ENCODE data around the gene EFCAB11. TPM values are rescaled to one million over a fixed set of nuclear protein-coding genes. Genes with fewer than 3 reads are reported as not detected.

The EFCAB11 gene
- total RNA-seq, 1 donor from 2014 or later, result not detected

GRCh38 chr14:89983375-89983774 is 28.8 kb upstream of the EFCAB11 start:
- no peak for TF ChIP-seq CTCF (IDR thresholded peaks at IDR 0.05)
- peaks cover 29 to 52% of the 10 kb centered on the region in 2 donors for H3K36me3 ChIP-seq
- no peak for DNase-seq (ENCODE audit: low spot score in 2 of 2)
- H3K27me3 ChIP-seq, result no peaks in the 10 kb centered on the region
- H3K4me3 ChIP-seq, result no peak overlapping the region
- no peaks in the 10 kb centered on the region for H3K9me3 ChIP-seq
- no peaks in the 10 kb centered on the region for H3K4me1 ChIP-seq
- intact Hi-C loops (cut with DNase I), result no loop called here
- H3K27ac ChIP-seq, result no peak overlapping the region

- TF ChIP-seq CTCF (IDR thresholded peaks at IDR 0.05), result no peak
- H3K36me3 ChIP-seq, result peaks cover 28 to 45% of the 10 kb centered on the region in 2 donors
- intact Hi-C loops (cut with DNase I), result no loop called here
These were observed 24.1 kb upstream of the EFCAB11 start for GRCh38 chr14:89978656-89979055.

GRCh38 chr14:89977668-89978067 is 23.1 kb upstream of the EFCAB11 start:
- no peak for TF ChIP-seq CTCF (IDR thresholded peaks at IDR 0.05)
- Histone ChIP-seq H3K27me3 (no peaks in the 10 kb centered on the region), H3K4me3 (no peak overlapping the region), H3K36me3 (peaks cover 23 to 38% of the 10 kb centered on the region in 2 donors), H3K9me3 (no peaks in the 10 kb centered on the region), H3K27ac (no peak overlapping the region), H3K4me1 (no peaks in the 10 kb centered on the region)
- no peak for DNase-seq (ENCODE audit: low spot score in 2 of 2)
- intact Hi-C loops (cut with DNase I), result no loop called here

More at GRCh38 chr14:89978656-89979055, 24.1 kb upstream of the EFCAB11 start:
- Histone ChIP-seq H3K27me3 (no peaks in the 10 kb centered on the region), H3K4me3 (no peak overlapping the region), H3K4me1 (no peaks in the 10 kb centered on the region), H3K9me3 (no peaks in the 10 kb centered on the region), H3K27ac (no peak overlapping the region)
- DNase-seq (ENCODE audit: low spot score in 2 of 2), result no peak

GRCh38 chr14:89973234-89973823 is 18.8 kb upstream of the EFCAB11 start:
- no peaks in the 10 kb centered on the region for H3K4me1 ChIP-seq
- H3K36me3 ChIP-seq, result peaks cover 8 to 39% of the 10 kb centered on the region in 2 donors
- H3K27ac ChIP-seq, result peak overlapping the region in 1 of 2 donors; percentile 37
- DNase-seq (ENCODE audit: low spot score in 2 of 2), result no peak
- H3K4me3 ChIP-seq, result no peak overlapping the region
- H3K9me3 ChIP-seq, result no peaks in the 10 kb centered on the region
- intact Hi-C loops (cut with DNase I), result no loop called here
- TF ChIP-seq CTCF (IDR thresholded peaks at IDR 0.05), result peak; percentile 46 to 83 (median 77)
- no peaks in the 10 kb centered on the region for H3K27me3 ChIP-seq

- TF ChIP-seq CTCF (IDR thresholded peaks at IDR 0.05), result no peak
- no peak for DNase-seq (ENCODE audit: low spot score in 2 of 2)
- peaks cover 6 to 39% of the 10 kb centered on the region in 2 donors for H3K36me3 ChIP-seq
- no peaks in the 10 kb centered on the region for H3K27me3 ChIP-seq
- H3K9me3 ChIP-seq, result no peaks in the 10 kb centered on the region
- intact Hi-C loops (cut with DNase I), result no loop called here
- no peak overlapping the region for H3K27ac ChIP-seq
- no peak overlapping the region for H3K4me3 ChIP-seq
- H3K4me1 ChIP-seq, result no peaks in the 10 kb centered on the region
These were observed 11.3 kb upstream of the EFCAB11 start for GRCh38 chr14:89965839-89966238.

All from ascending aorta (tissue), 2 donors.